GM21423 (cell line): ENCODE data around the gene COQ9.

Experiments
- ATAC-seq: cut with Tn5 transposase; IDR thresholded peaks from one replicate; pipeline ENCODE4 v1.9.1; 2021; ENCODE audit warnings: mild to moderate bottlenecking, moderate library complexity; ENCODE audit not compliant: unreplicated experiment

The COQ9 gene

GRCh38 chr16:57509231-57509923 is 62.1 kb downstream of the COQ9 start:
- no peak for ATAC-seq

GRCh38 chr16:57510016-57510871 is 63.0 kb downstream of the COQ9 start:
- ATAC-seq = no peak
